Measurements from ENCODE around the gene SYNGAP1.

GRCh38 chr6:33490621-33491020, 70.8 kb downstream of the SYNGAP1 start:
- no peak for TF ChIP-seq EZH2 (IDR thresholded peaks at IDR 0.05; ENCODE audit: borderline replicate concordance, low read length)
- TF ChIP-seq CTCF (conservative IDR thresholded peaks at IDR 0.05 in 1 of 2, IDR thresholded peaks at IDR 0.05 in 1 of 2; ENCODE audit: extremely low read depth in 1 of 2, insufficient read depth in 1 of 2, low read depth in 1 of 2, low read length in 2 of 2): no peak

Measured in mammary epithelial cell (primary cell).